Measurements from ENCODE around the gene TRIM25. TPM values are rescaled to one million over a fixed set of nuclear protein-coding genes. Genes with fewer than 3 reads are reported as not detected.

TRIM25 gene
- total RNA-seq, 3 donors from 2014 or later (not counting 1 experiment from before 2014, with no cell fraction given): 50.4 to 100 (median 74.5) TPM

- Mint-ChIP-seq H3K27ac (no peak overlapping the region), H3K36me3 (peaks cover 8% of the 10 kb centered on the region), H3K9me3 (no peaks in the 10 kb centered on the region), H3K4me3 (no peak overlapping the region), H3K4me1 (peaks cover 0 to 10% of the 10 kb centered on the region in 2 donors), H3K27me3 (ENCODE audit: low read depth in 2 of 2) (no peaks in the 10 kb centered on the region)
- Histone ChIP-seq H3K27ac (ENCODE audit: low read length) (no peak overlapping the region), H3K9me3 (ENCODE audit: control insufficient read depth, insufficient read depth, low read length) (peaks cover 12% of the 10 kb centered on the region), H3K4me3 (ENCODE audit: low read length) (no peak overlapping the region), H3K4me1 (ENCODE audit: control insufficient read depth, insufficient read depth, low read length) (peaks cover 3% of the 10 kb centered on the region), H3K36me3 (ENCODE audit: control insufficient read depth, insufficient read depth, low read length) (peaks cover 11% of the 10 kb centered on the region), H3K27me3 (ENCODE audit: control insufficient read depth, insufficient read depth, low read length) (no peaks in the 10 kb centered on the region)
- TF ChIP-seq CTCF (IDR thresholded peaks at IDR 0.05): no peak
- intact Hi-C loops (cut with micrococcal nuclease): no loop called here
- ATAC-seq: no peak
- no CpG with 5 or more reads among the region's 1 CpG for WGBS (ENCODE audit: insufficient coverage)
- no peak for DNase-seq
Measured at GRCh38 chr17:56883616-56884015, 30.2 kb downstream of the TRIM25 start.

DNA sequence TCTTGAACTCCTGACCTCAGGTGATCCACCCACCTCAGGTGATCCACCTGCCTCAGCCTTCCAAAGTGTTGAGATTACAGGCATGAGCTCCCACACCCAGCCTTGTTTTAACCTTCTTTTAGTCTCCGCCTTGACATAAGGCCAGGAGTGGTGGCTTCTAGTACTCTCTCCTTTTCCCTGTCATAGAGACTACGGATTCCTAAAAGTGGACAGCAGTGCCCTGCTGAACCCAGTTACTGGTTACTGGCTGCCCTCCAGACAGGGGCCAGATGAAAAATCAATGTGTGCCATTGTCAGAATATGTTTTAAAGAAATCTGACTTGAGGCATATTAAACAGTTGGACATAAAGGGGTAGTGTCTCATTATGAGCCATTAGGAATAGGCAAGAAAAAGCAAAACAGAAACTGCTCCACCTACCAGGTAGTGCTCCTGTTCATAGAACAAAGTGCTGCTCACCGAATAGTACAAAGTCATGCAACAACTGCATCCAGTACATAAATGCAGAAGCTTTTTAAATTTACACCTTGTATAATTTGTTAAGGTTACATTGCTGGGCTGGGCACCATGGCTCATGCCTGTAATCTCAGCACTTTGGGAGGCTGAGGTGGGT lies 32.1 kb downstream of the TRIM25 start:
- no peaks in the 10 kb centered on the region for H3K27me3 ChIP-seq (ENCODE audit: control insufficient read depth, insufficient read depth, low read length)
- Mint-ChIP-seq H3K4me3 (no peak overlapping the region), H3K36me3 (no peaks in the 10 kb centered on the region), H3K27me3 (ENCODE audit: low read depth in 2 of 2) (no peaks in the 10 kb centered on the region), H3K9me3 (no peaks in the 10 kb centered on the region), H3K27ac (no peak overlapping the region), H3K4me1 (peaks cover 0 to 6% of the 10 kb centered on the region in 2 donors)
- WGBS (ENCODE audit: insufficient coverage): 93% methylated on average over 3 of the region's 3 CpGs
- DNase-seq (no peak), ATAC-seq (no peak)
- intact Hi-C loops (cut with micrococcal nuclease): no loop called here
- no peak overlapping the region for H3K4me3 ChIP-seq (ENCODE audit: low read length)
- H3K27ac ChIP-seq (ENCODE audit: low read length): no peak overlapping the region
- no peak for TF ChIP-seq CTCF (IDR thresholded peaks at IDR 0.05)
- H3K4me1 ChIP-seq (ENCODE audit: control insufficient read depth, insufficient read depth, low read length): peaks cover 3% of the 10 kb centered on the region
- no peaks in the 10 kb centered on the region for H3K9me3 ChIP-seq (ENCODE audit: control insufficient read depth, insufficient read depth, low read length)
- no peaks in the 10 kb centered on the region for H3K36me3 ChIP-seq (ENCODE audit: control insufficient read depth, insufficient read depth, low read length)

- no peak overlapping the region for H3K27ac Mint-ChIP-seq
- no peaks in the 10 kb centered on the region for H3K27me3 Mint-ChIP-seq (ENCODE audit: low read depth in 2 of 2)
- no peak overlapping the region for H3K4me3 Mint-ChIP-seq
- DNase-seq (no peak), ATAC-seq (no peak)
- WGBS (ENCODE audit: insufficient coverage): 79% methylated on average over 7 of the region's 8 CpGs
- peaks cover 3% of the 10 kb centered on the region for H3K4me1 ChIP-seq (ENCODE audit: control insufficient read depth, insufficient read depth, low read length)
- no peaks in the 10 kb centered on the region for H3K27me3 ChIP-seq (ENCODE audit: control insufficient read depth, insufficient read depth, low read length)
- H3K9me3 Mint-ChIP-seq: no peaks in the 10 kb centered on the region
- H3K9me3 ChIP-seq (ENCODE audit: control insufficient read depth, insufficient read depth, low read length): no peaks in the 10 kb centered on the region
- intact Hi-C loops (cut with micrococcal nuclease): no loop called here
- H3K4me3 ChIP-seq (ENCODE audit: low read length): no peak overlapping the region
- H3K27ac ChIP-seq (ENCODE audit: low read length): no peak overlapping the region
- no peaks in the 10 kb centered on the region for H3K36me3 Mint-ChIP-seq
- peaks cover 0 to 6% of the 10 kb centered on the region in 2 donors for H3K4me1 Mint-ChIP-seq
- TF ChIP-seq CTCF (IDR thresholded peaks at IDR 0.05): no peak
- H3K36me3 ChIP-seq (ENCODE audit: control insufficient read depth, insufficient read depth, low read length): no peaks in the 10 kb centered on the region
Measured at GRCh38 chr17:56880571-56880970, 33.3 kb downstream of the TRIM25 start.

DNA sequence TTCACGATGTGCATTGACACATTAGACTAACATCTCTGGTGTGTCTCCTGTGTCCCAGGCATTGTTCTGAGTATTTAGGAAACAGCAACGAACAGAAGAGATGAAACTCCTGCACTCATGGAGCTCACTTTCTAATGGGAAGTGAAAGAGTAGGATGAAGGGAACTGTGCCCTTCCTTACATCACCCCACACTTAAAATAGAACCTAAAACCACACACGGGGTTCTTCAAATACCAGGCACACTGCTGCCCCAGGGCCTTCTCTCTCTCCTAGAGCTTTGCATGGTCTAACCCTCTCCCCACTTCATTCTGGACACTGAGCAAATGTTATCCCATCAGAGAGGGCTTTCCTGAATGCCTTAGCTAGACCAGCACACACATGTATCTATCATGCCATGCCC lies 33.7 kb downstream of the TRIM25 start:
- Mint-ChIP-seq H3K27me3 (ENCODE audit: low read depth in 2 of 2) (no peaks in the 10 kb centered on the region), H3K9me3 (no peaks in the 10 kb centered on the region), H3K27ac (no peak overlapping the region), H3K36me3 (no peaks in the 10 kb centered on the region), H3K4me1 (peaks cover 0 to 2% of the 10 kb centered on the region in 2 donors), H3K4me3 (no peak overlapping the region)
- Histone ChIP-seq H3K27ac (ENCODE audit: low read length) (no peak overlapping the region), H3K27me3 (ENCODE audit: control insufficient read depth, insufficient read depth, low read length) (no peaks in the 10 kb centered on the region), H3K4me1 (ENCODE audit: control insufficient read depth, insufficient read depth, low read length) (peaks cover 3% of the 10 kb centered on the region), H3K36me3 (ENCODE audit: control insufficient read depth, insufficient read depth, low read length) (no peaks in the 10 kb centered on the region), H3K4me3 (ENCODE audit: low read length) (no peak overlapping the region), H3K9me3 (ENCODE audit: control insufficient read depth, insufficient read depth, low read length) (no peaks in the 10 kb centered on the region)
- DNase-seq: no peak
- ATAC-seq: no peak
- intact Hi-C loops (cut with micrococcal nuclease): no loop called here
- TF ChIP-seq CTCF (IDR thresholded peaks at IDR 0.05): no peak
- WGBS (ENCODE audit: insufficient coverage): 58% methylated on average over 3 of the region's 3 CpGs
